SKM-1 treated with dmso at 0.1 percent for 144 hours (cell line): Measurements from ENCODE around the gene ARHGEF1.
A peak's percentile ranks its signal among the peaks of the same experiment; 100 is the strongest.

Experiments
- DNase-seq: peaks from one replicate; lab custom pipeline; 2025; ENCODE audit not compliant: unreplicated experiment; lab: John Stamatoyannopoulos, UW

The ARHGEF1 gene

GRCh38 chr19:41883463-41883820 lies 458 bp downstream of the ARHGEF1 start:
- DNase-seq, result no peak

- DNase-seq, result peak; percentile 84
These were observed 1.1 kb downstream of the ARHGEF1 start for GRCh38 chr19:41883821-41884733.

GRCh38 chr19:41886761-41887710 lies 4.1 kb downstream of the ARHGEF1 start:
- DNase-seq, result no peak

- DNase-seq, result no peak
These were observed 4.9 kb downstream of the ARHGEF1 start for GRCh38 chr19:41887711-41888382.

- no peak for DNase-seq
These were observed 5.9 kb downstream of the ARHGEF1 start for GRCh38 chr19:41888926-41889325.

DNA sequence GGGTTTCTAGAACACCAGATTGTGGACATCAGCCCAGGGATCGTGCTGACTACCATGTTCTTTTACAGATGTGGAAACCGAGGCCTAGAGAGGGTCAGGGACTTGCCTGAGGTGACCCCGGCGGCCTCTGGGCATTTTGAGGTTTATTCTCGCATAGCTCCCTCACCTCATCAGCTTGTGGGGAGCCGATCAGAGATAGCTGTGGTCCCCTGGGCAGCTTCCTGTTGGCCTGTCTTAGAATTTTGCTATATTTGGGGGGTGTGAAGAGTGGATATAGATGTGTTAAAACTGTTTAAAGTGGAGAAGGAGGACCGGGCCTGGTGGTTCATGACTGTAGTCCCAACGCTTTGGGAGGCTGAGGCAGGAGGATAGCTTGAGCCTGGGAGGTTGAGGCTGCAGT lies 6.9 kb downstream of the ARHGEF1 start:
- DNase-seq, result no peak

DNA sequence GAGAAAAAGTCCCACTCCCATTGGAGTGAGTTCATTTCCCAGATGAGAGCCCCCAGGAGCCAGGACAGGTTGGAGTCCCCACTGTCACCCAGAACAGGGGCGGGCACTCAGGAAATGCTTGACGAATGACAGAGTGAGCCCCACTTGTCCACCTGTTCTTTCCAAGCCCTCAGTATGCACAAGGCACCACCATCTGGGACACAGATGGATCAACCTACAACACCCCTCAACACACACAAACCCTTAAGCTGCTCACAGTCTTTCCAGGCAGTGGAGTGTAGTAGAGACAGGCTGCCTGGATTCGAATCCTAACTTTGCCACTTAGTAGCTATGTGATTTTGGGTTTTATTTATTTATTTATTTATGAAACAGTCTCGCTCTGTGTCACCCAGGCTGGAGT lies 8.0 kb downstream of the ARHGEF1 start:
- no peak for DNase-seq

DNA sequence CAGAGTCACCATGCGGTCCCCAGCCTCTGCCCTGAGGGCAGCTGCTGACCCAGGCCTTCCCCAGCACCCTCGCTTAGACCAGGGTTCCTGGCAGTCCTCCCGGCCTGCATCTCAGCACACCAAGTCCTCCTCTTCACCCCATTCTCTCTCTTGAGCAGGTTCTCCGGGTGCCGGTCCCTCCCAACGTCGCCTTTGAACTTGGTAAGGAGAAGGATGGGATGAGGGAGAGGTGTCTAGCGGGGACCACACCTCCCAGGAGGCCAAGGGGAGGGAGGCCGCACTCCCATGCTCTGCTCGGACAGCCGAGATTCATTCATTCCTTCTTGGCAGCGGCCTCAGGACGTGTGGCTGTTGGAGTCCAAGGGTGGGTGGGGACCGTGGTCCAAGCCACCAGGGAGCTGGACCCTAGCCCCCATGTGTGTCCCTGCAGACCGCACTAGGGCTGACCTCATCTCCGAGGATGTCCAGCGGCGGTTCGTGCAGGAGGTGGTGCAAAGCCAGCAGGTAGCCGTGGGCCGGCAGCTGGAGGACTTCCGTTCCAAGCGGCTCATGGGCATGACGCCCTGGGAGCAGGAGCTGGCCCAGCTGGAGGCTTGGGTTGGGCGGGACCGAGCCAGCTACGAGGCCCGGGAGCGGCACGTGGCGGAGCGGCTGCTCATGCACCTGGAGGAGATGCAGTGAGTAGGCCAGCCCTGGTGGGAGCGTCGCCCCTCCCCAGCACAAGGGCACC lies 9.4 kb downstream of the ARHGEF1 start:
- DNase-seq, result no peak

DNA sequence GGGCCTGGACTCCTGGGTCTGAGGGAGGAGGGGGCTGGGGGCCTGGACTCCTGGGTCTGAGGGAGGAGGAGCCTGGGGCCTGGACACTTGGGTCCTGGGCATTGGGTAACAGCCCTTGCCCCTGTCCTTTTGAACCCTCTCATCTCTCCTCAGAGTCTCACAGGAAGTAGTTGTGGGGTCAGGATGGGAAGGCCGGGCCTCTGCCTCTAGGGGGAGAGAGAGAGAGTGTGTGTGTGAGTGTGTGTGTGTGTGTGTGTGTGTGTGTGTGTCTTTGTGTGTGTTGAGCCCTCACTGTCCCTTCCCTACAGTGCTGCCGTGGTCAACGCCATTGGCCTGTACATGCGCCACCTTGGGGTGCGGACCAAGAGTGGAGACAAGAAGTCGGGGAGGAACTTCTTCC lies 10.9 kb downstream of the ARHGEF1 start:
- no peak for DNase-seq

- DNase-seq, result no peak
These were observed 11.4 kb downstream of the ARHGEF1 start for GRCh38 chr19:41894350-41894749.

DNA sequence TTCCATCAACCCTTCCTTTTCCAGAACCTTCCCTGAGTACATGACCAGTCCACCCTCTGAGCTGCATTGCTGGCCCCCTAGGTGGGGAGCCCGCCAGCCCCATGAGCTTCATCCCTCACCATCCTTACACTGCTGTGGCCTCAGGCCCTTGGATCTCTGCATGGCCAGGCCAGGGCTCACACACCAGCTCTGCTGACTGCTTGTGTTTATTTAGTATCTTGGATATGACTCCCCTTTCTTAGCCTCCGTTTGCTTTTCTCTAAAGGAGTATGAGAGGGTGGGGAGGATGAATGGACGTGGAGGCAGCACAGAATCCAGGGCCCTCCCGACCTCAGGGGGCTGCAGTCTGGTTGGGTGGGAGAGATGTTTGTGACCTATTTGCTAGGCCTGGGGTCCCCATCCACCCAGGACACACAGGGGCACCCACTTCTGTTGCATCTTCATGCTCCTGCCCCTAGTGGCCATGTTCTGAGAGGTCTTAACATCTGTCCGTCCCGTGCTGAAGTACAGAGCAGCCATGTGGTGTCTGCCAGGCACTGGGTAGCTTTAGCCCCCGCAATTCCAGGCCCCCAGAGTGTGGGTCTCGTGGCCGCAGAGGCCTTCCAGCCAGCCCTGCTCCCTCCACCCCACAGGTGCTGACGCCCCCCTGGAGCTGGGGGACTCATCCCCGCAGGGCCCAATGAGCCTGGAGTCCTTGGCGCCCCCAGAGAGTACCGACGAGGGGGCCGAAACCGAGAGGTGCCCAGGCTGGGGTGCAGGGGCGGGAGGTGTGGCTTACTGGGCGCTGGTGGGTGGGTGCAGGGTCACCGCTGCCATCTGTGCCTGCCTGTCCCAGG lies 13.0 kb downstream of the ARHGEF1 start:
- DNase-seq, result no peak

- DNase-seq, result no peak
These were observed 13.6 kb downstream of the ARHGEF1 start for GRCh38 chr19:41896581-41896942.

- no peak for DNase-seq
These were observed 14.2 kb downstream of the ARHGEF1 start for GRCh38 chr19:41897181-41897580.

GRCh38 chr19:41897820-41898219 lies 14.8 kb downstream of the ARHGEF1 start:
- no peak for DNase-seq

DNA sequence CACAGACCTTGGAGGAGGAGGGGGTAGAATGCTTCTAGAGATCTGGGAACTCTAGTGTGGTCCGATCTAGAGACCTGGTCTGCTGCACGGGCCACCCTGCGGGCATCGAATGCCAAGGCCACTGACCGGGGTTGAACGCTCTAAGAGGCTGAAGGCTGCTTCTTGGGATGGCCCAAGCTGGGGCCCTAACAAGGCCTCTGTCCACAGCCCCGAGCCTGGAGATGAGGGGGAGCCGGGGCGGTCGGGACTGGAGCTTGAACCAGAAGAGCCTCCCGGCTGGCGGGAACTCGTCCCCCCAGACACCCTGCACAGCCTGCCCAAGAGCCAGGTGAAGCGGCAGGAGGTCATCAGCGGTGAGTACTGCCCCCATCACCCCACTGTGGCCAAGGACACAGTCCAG lies 15.3 kb downstream of the ARHGEF1 start:
- no peak for DNase-seq

DNA sequence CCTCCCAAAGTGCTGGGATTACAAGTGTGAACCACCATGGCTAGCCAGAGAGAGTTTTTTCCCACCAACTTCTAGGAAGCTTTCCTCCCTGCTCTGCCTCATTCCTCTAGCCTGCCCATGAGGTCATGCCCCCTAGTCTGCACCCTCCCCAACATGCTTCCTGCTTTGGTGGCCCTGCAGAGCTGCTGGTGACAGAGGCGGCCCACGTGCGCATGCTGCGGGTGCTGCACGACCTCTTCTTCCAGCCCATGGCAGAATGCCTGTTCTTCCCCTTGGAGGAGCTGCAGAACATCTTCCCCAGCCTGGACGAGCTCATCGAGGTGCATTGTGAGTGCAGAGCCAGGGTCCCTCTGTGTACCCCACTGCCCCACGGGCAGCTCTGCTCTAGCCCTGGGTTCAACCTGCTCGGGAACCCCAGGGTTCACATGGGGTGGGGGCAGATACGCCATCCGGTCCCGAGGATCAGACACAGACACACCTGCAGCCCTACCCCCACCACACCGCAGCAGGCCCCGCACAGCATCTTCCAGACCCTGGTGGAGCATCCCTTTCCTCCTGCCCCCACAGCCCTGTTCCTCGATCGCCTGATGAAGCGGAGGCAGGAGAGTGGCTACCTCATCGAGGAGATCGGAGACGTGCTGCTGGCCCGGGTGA lies 18.9 kb downstream of the ARHGEF1 start:
- no peak for DNase-seq

- no peak for DNase-seq
These were observed 19.6 kb downstream of the ARHGEF1 start for GRCh38 chr19:41902594-41902993.

GRCh38 chr19:41903193-41903953 lies 20.4 kb downstream of the ARHGEF1 start:
- DNase-seq, result no peak
